Measurements from ENCODE around the gene IL17REL. TPM values are rescaled to one million over a fixed set of nuclear protein-coding genes. Genes with fewer than 3 reads are reported as not detected.
A peak's percentile ranks its signal among the peaks of the same experiment; 100 is the strongest.

Gene IL17REL
- polyA plus RNA-seq, 4 donors, result 0.06 TPM; not detected in 3

GRCh38 chr22:50046481-50047245 is 34.1 kb upstream of the IL17REL start:
- DNase-seq (ENCODE audit: low read depth in 4 of 4, low spot score in 2 of 4), result no peak

DNA sequence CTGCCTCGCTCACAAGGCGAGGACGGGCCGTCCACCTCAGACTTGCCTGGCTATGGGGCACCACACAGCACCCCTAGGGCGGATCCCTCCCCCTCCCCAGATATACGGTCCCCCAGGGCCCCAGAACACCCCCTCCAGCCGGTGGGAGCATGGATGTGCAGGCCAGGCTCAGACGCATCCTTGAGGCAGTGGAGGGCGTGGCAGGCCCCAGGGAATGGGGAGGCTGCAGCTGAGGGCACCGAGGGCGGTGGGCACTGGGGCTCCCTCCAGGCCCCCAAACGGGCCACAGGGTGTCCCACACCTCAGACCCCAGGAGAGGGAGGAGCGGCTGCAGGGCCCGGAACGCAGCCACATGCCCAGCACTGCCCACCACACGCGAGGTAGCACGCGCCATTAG is 33.5 kb upstream of the IL17REL start:
- DNase-seq (ENCODE audit: low read depth in 4 of 4, low spot score in 2 of 4), result no peak

- no peak for DNase-seq (ENCODE audit: low read depth in 4 of 4, low spot score in 2 of 4)
Observed at GRCh38 chr22:50045211-50046018, 32.9 kb upstream of the IL17REL start.

- DNase-seq (ENCODE audit: low read depth in 4 of 4, low spot score in 2 of 4), result no peak
Observed at GRCh38 chr22:50044485-50045118, 32.0 kb upstream of the IL17REL start.

- DNase-seq (ENCODE audit: low read depth in 4 of 4, low spot score in 2 of 4), result no peak
Observed at GRCh38 chr22:50041361-50042065, 28.9 kb upstream of the IL17REL start.

DNA sequence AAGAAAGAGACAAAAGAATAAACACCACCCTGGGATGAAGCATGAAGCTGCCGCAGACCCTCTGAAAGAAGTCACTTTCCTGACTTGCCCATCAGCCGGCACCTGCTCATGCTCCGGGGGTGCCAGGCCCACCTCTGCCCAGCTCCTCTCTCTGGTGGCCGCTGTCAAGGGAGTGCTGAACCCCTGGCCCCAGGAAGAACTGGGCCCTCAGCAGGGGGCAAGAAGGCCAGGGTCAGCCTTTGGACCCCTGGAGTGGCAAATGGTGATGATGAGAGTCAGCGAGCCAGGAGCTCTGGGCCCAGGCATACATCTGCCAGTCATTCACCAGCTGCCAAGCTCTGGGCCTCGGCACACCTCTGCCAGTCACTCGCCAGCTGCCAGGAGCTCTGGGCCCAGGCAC is 28.2 kb upstream of the IL17REL start:
- no peak for DNase-seq (ENCODE audit: low read depth in 4 of 4, low spot score in 2 of 4)

DNA sequence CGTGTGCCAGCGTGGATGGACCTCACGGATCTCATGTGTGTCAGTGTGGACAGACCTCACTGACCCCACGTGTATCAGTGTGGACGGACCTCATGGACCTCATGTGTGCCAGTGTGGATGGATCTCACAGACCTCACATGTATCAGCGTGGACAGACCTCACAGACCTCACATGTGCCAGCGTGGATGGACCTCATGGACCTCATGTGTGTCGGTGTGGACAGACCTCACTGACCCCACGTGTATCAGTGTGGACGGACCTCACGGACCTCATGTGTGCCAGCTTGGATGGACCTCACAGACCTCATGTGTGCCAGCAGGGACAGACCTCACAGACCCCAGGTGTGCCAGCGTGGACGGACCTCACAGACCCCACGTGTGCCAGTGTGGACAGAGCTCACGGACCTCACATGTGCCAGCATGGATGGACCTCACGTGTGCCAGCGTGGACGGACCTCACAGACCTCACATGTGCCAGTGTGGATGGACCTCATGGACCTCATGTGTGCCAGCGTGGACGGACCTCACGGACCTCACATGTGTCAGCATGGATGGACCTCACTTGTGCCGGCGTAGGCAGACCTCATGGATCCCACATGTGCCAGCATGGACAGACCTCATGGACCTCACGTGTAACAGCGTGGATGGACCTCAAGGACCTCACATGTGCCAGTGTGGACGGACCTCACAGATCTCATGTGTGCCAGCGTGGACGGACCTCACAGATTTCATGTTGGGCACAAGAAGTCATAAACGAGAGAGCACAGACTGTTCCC is 27.3 kb upstream of the IL17REL start:
- DNase-seq (ENCODE audit: low read depth in 4 of 4, low spot score in 2 of 4), result no peak

DNA sequence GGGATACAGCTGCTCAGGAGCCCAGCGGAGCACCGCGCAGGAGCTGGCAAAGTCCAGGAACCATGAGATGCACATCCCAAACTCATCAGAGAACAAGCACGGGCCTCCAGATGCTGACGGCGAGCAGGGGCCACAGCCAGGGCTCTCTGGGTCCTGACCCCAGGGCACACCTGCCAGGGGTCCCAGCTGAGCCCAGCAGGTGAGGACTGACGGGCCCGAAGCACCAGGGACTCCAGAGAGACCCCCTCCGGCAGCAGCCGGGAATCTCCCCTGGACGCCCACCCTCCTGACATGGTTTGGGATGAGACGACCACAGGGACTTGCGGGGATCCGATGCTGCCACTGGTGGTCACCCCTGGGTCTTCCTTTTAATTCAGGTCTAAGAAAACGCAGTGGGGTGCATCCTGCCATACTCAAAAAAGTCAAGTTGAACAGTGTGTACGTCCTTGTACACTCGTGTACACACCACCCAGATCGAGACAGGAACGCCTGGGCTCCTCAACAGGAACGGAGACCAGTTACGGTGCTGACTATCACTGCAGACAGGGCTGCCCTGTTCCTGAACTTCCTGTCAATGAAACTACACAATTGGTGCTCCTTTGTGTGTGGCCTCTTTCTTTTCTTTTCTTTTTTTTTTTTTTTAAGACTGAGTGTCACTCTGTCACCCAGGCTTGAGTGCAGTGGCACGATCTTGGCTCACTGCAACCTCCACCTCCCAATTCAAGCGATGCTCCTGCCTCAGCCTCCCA is 23.6 kb upstream of the IL17REL start:
- no peak for DNase-seq (ENCODE audit: low read depth in 4 of 4, low spot score in 2 of 4)

DNA sequence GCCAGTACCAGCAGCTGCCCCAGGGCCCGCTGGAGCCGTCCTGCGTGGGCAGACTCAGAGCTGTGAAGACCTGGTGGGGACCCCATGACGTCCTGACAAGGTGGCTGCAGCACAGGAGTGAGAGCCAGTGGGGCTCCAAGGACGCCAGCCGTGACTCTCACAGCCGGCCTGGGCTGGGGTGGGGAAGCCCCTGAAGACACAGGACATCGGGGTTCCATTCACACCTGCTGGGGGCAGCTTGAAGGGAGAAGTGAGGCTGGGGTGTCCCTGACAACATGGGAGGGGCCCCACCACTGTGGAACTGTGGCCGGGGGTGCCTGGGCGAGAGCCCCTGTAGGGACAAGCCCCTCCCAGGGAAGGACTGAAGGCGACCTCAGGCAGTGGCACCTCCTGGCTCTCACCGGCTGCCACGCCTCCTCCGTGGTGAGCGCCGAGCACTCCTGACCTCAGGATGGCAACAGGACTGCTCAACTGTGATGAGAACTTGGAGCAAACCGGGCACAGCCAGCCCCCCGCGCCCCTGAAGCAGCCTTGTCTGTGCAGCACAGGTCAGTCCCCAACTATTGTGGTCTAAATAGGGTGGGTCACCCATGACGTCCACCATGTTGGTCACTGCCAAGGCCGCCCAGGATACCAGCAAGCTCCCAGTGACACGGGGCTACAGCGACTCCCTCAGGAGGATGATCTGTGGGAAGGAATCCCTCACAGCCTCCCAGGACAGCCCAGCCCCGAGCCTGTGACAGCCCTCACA is 22.7 kb upstream of the IL17REL start:
- DNase-seq (ENCODE audit: low read depth in 4 of 4, low spot score in 2 of 4), result no peak

GRCh38 chr22:50034126-50035081 is 21.8 kb upstream of the IL17REL start:
- DNase-seq (ENCODE audit: low read depth in 4 of 4, low spot score in 2 of 4), result no peak

DNA sequence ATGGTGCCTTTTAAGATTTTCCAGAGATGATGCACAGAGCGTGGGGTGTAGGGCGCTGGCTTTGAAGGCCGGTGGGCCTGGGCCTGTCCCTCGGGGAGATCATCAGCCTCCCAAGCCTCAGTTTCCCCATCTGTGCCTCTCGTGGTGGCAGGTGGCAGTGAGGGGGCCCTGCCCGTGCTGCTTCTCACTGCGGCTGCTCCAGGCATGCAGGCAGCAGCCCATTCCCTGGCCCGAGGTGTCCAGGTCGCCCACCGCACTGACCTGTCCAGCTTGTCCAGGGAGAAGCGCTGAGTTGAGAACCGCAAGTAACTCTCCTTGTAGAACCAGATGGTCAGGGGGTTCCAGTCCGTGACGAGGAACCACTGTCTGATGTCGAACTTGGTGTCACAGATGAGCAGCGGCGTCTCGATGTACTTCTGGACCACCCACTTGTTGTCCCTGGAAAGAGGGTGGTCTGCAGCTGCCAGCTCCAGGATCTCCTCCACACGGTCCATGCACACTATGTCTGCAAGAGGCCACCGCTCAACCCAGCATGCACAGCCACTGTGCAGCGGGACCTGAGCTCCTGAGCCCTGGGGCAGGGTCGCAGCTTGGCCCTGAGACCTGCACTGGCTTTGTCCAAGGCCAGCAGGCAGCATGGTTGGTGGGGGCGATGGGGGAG is 20.5 kb upstream of the IL17REL start:
- no peak for DNase-seq (ENCODE audit: low read depth in 4 of 4, low spot score in 2 of 4)

- no peak for DNase-seq (ENCODE audit: low read depth in 4 of 4, low spot score in 2 of 4)
Observed at GRCh38 chr22:50032109-50032871, 19.7 kb upstream of the IL17REL start.

DNA sequence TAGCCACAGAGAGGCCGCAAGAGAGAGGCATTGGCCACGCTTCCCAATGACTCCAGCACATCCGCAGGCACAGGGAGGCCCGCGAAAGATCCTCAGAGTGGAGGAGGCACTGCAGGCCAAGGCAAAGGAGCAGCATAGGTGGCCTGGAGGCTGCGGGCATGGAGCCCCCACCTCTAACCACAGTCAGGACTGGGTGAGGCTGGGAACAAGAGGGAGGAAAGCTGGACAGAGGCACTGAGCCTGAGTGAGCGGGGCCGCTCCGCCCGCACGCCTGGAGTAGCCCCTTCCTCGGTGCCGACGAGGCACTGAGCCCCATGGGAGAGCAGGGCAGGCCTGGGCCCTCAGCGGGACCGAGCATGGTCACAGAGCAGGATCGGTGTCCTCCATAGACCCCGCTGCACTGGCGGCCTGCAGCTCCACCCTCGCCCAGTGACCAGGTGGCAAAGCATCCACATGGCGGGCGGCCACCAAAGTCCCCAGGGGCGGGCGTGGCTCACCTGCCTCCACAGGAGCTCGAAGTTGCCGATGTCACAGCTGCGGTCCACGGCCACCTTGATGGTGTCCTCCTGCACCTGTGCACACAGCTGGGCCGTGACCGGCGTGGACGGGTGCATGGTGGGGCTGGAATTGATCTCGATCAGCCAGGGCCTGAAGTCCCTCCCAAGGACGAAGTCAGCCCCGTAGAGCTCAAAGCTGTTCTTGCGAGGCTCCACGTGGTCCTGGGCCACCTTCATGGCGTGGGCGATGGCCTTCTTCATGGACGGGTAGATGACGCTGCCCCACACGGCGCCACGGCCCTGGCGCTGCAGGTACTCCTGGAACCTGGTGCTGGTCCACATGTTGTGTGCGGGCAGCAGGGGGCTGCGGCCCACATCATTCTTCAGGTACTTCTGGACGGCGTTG is 18.9 kb upstream of the IL17REL start:
- DNase-seq (ENCODE audit: low read depth in 4 of 4, low spot score in 2 of 4), result no peak

GRCh38 chr22:50030297-50031188 is 18.0 kb upstream of the IL17REL start:
- peak in 2 of 4 donors; percentile 34 to 36 for DNase-seq (ENCODE audit: low read depth in 4 of 4, low spot score in 2 of 4)

Data from left renal cortex interstitium (tissue), 4 donors.